Measurements from ENCODE around the gene UGT1A6. TPM values are rescaled to one million over a fixed set of nuclear protein-coding genes. Genes with fewer than 3 reads are reported as not detected.
A peak's percentile ranks its signal among the peaks of the same experiment; 100 is the strongest.

Gene UGT1A6
- total RNA-seq, 1 experiment from 2014 or later = not detected

DNA sequence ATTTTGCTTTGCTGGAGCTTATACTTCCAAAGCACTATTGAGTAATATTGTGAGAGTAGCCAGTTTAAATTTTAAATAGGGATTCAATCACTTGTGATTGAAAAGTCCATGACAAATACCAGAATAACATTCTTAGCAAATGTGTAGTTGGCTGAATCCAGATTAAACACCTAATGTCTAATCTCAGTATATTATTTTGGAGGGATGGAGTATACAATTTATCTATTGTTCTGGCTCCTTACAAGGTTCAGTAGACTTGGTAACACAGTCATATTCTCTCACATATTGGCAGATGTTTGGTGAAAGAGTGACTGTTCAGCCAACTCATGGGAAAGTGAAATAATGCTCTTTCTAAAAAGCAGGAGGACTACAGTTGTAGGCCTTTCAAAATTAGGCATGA is 18.8 kb upstream of the UGT1A6 start:
- ChIA-PET CTCF (no interaction called here), POLR2A (ENCODE audit: low non-redundant PET) (no interaction called here)
- Histone ChIP-seq H3K9me3 (ENCODE audit: low read depth, low read length, poor library complexity, severe bottlenecking) (no peaks in the 10 kb centered on the region), H3K27ac (ENCODE audit: low read depth, low read length, poor library complexity, severe bottlenecking) (no peak overlapping the region), H3K4me3 (ENCODE audit: low read depth, low read length, poor library complexity, severe bottlenecking) (no peak overlapping the region), H3K36me3 (ENCODE audit: insufficient read depth, low read length, poor library complexity, severe bottlenecking) (no peaks in the 10 kb centered on the region), H3K4me1 (ENCODE audit: insufficient read depth, low read length, poor library complexity, severe bottlenecking) (no peaks in the 10 kb centered on the region), H3K27me3 (replicated peaks; ENCODE audit: insufficient read depth, low read depth, low read length, poor library complexity) (no peaks in the 10 kb centered on the region)
- no peak for DNase-seq (ENCODE audit: low spot score)
- TF ChIP-seq EZH2 (IDR thresholded peaks at IDR 0.05; ENCODE audit: borderline replicate concordance, low read depth, low read length, poor library complexity, severe bottlenecking) = no peak
- TF ChIP-seq, protein P1, sequence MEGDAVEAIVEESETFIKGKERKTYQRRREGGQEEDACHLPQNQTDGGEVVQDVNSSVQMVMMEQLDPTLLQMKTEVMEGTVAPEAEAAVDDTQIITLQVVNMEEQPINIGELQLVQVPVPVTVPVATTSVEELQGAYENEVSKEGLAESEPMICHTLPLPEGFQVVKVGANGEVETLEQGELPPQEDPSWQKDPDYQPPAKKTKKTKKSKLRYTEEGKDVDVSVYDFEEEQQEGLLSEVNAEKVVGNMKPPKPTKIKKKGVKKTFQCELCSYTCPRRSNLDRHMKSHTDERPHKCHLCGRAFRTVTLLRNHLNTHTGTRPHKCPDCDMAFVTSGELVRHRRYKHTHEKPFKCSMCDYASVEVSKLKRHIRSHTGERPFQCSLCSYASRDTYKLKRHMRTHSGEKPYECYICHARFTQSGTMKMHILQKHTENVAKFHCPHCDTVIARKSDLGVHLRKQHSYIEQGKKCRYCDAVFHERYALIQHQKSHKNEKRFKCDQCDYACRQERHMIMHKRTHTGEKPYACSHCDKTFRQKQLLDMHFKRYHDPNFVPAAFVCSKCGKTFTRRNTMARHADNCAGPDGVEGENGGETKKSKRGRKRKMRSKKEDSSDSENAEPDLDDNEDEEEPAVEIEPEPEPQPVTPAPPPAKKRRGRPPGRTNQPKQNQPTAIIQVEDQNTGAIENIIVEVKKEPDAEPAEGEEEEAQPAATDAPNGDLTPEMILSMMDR (conservative IDR thresholded peaks at IDR 0.05; ENCODE audit: low read depth, low read length) = no peak
- intact Hi-C loops (cut with micrococcal nuclease; ENCODE audit: unreplicated experiment) = no loop called here
- no TSS peak for BruUV-seq (replicated peaks)

DNA sequence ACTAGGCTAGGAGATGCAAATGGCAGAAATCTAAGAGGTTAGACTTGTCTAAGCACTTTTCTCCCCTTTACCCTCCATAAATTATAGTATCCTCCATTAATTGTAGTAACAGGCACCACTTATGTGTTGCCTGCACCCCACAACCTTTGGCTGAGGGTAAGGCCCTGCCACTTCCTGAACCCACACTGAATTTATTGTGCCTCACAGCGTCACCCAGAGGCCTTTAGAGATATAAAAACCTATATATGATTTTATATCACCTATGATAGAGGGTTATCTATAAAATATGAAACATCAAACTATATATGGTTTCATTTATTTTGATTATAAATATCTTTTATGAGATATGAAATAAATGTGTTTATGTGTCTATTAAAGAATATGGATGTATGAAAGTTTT is 18.4 kb upstream of the UGT1A6 start:
- intact Hi-C loops (cut with micrococcal nuclease; ENCODE audit: unreplicated experiment) = no loop called here
- no peaks in the 10 kb centered on the region for H3K4me1 ChIP-seq (ENCODE audit: insufficient read depth, low read length, poor library complexity, severe bottlenecking)
- no peaks in the 10 kb centered on the region for H3K36me3 ChIP-seq (ENCODE audit: insufficient read depth, low read length, poor library complexity, severe bottlenecking)
- TF ChIP-seq, protein P1 (conservative IDR thresholded peaks at IDR 0.05; ENCODE audit: low read depth, low read length) = no peak
- no peak for TF ChIP-seq EZH2 (IDR thresholded peaks at IDR 0.05; ENCODE audit: borderline replicate concordance, low read depth, low read length, poor library complexity, severe bottlenecking)
- BruUV-seq (replicated peaks) = no TSS peak
- H3K9me3 ChIP-seq (ENCODE audit: low read depth, low read length, poor library complexity, severe bottlenecking) = no peaks in the 10 kb centered on the region
- H3K27ac ChIP-seq (ENCODE audit: low read depth, low read length, poor library complexity, severe bottlenecking) = no peak overlapping the region
- H3K27me3 ChIP-seq (replicated peaks; ENCODE audit: insufficient read depth, low read depth, low read length, poor library complexity) = no peaks in the 10 kb centered on the region
- no peak for DNase-seq (ENCODE audit: low spot score)
- ChIA-PET CTCF (no interaction called here), POLR2A (ENCODE audit: low non-redundant PET) (no interaction called here)
- H3K4me3 ChIP-seq (ENCODE audit: low read depth, low read length, poor library complexity, severe bottlenecking) = no peak overlapping the region

DNA sequence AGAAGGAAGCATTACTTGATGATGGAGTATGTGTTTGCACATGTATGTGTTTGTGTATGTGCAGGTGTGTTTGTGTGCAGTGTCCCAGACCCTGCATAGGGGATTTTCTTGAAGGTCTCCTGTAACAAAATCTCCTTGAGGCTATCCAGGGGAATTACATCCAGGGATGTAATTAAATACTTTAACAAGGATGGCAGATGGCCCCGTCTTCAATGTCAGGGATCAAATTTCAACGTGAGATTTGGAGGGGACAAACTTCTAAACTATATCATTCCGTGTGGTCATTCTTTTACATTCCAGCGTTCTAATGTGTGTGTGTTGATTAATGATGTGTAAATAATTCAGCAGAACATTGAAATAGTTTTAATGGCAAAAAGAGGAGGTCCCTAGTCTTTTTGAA is 17.7 kb upstream of the UGT1A6 start:
- Histone ChIP-seq H3K27ac (ENCODE audit: low read depth, low read length, poor library complexity, severe bottlenecking) (no peak overlapping the region), H3K36me3 (ENCODE audit: insufficient read depth, low read length, poor library complexity, severe bottlenecking) (no peaks in the 10 kb centered on the region), H3K4me1 (ENCODE audit: insufficient read depth, low read length, poor library complexity, severe bottlenecking) (no peaks in the 10 kb centered on the region), H3K27me3 (replicated peaks; ENCODE audit: insufficient read depth, low read depth, low read length, poor library complexity) (no peaks in the 10 kb centered on the region), H3K9me3 (ENCODE audit: low read depth, low read length, poor library complexity, severe bottlenecking) (no peaks in the 10 kb centered on the region), H3K4me3 (ENCODE audit: low read depth, low read length, poor library complexity, severe bottlenecking) (no peak overlapping the region)
- intact Hi-C loops (cut with micrococcal nuclease; ENCODE audit: unreplicated experiment) = no loop called here
- BruUV-seq (replicated peaks) = no TSS peak
- ChIA-PET CTCF (no interaction called here), POLR2A (ENCODE audit: low non-redundant PET) (no interaction called here)
- no peak for TF ChIP-seq EZH2 (IDR thresholded peaks at IDR 0.05; ENCODE audit: borderline replicate concordance, low read depth, low read length, poor library complexity, severe bottlenecking)
- TF ChIP-seq, protein P1 (conservative IDR thresholded peaks at IDR 0.05; ENCODE audit: low read depth, low read length) = 0 out of 2 replicates have a peak, but pooled peaks have one; percentile 14
- DNase-seq (ENCODE audit: low spot score) = peak; percentile 22

All from A673 (cell line).